HFF-Myc (cell line): ENCODE results near the gene LYSET.

Experiments used
- DNase-seq: peaks from one replicate; pipeline ENCODE4 v3.0.0-alpha.2; 2011; ENCODE audit warnings: low read depth; ENCODE audit errors: extremely low read depth
- H3K4me3 ChIP-seq: replicated peaks from 2 replicates; pipeline ENCODE4 v1.5.1; 2011; ENCODE audit warnings: low read depth, mild to moderate bottlenecking, control low read depth, low read length
- CTCF ChIP-seq: IDR thresholded peaks from 2 replicates; pipeline ENCODE4 v1.5.1; 2012; ENCODE audit warnings: mild to moderate bottlenecking, low read depth, low read length, control low read depth; ENCODE audit errors: missing control alignments

The LYSET gene

GRCh38 chr14:93212432-93212831, 27.3 kb downstream of the LYSET start:
- no peak for DNase-seq
- H3K4me3 ChIP-seq: no peak overlapping the region
- no peak for TF ChIP-seq CTCF

DNA sequence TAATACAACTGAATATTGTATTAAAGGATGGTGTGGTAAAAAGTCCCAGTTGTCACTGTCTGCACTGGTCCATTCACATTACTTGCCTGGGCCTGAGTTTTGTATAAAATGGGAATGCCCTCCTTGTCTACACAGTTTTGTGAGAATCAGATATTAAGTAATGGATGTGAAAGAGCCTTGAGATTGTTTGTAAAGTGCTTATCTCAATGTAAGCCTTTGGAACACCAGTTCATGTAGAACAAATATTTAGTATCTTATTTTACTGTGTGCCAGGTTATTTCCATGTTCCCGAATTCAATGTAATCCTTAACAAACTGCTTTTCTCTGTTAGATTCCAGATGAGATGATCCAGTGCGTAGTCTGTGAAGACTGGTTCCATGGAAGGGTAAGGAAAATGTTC, 29.5 kb downstream of the LYSET start:
- TF ChIP-seq CTCF: no peak
- DNase-seq: no peak
- no peak overlapping the region for H3K4me3 ChIP-seq

- no peak overlapping the region for H3K4me3 ChIP-seq
- no peak for DNase-seq
- peak; percentile 71 for TF ChIP-seq CTCF
These were observed 34.1 kb downstream of the LYSET start for GRCh38 chr14:93219103-93219726.

DNA sequence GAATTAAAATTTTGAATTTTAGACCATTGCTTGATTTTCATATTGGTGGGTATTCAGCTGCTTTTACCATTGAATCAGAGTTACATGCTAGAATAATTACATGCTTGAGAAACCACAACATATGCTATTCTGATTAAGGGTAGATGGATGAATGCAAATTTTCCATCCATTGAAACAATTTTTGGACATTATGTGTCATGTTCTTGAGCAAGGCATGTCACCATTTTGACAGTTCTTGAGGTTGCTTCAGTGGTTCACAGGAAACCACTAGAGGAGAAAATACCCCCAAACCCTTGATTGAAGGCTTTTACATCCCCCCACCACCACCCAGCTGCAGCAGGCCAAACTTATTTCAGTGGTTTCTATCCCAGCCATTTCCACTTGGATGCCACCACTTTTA, 35.4 kb downstream of the LYSET start:
- H3K4me3 ChIP-seq: no peak overlapping the region
- DNase-seq: no peak
- no peak for TF ChIP-seq CTCF

DNA sequence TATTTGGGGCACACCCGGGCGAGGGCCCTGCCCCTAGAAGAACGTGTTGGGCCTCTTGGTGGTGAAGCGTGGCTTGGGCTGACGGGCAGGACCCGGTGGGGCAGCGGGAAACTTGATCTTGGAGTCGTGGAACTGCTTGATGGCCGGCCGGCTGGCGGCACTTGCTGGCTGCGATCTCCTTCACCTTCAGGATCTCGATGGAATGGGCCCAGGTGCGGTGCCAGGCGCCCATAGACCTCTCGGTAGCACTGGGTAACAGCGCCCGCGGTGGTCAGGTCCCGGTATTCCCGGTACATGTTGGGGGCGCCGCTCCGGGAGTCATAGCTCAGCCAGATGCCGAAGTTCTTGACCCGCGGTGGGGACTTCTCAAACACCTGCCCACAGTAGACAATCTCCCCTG, 38.4 kb downstream of the LYSET start:
- H3K4me3 ChIP-seq: no peak overlapping the region
- TF ChIP-seq CTCF: no peak
- DNase-seq: no peak

DNA sequence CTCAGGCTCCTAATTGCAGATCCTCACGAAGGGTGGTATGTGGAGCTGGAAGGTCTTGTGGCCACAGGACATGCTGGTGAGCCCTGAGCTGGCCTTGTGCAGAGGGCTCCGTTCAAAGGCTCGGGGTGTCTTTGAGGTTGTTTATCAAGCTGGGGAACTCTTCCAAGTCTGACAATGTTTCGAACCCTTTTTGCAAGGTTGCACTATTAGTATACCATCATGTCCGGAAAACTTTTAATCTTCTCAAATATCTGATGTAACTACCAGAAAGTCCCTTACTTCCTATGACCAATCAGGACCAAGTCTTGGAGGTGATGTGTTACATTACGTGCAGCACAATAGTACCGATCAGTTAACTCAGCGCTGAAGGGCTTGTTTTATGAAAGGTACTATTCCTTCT, 43.4 kb downstream of the LYSET start:
- H3K4me3 ChIP-seq: no peak overlapping the region
- TF ChIP-seq CTCF: no peak
- no peak for DNase-seq

DNA sequence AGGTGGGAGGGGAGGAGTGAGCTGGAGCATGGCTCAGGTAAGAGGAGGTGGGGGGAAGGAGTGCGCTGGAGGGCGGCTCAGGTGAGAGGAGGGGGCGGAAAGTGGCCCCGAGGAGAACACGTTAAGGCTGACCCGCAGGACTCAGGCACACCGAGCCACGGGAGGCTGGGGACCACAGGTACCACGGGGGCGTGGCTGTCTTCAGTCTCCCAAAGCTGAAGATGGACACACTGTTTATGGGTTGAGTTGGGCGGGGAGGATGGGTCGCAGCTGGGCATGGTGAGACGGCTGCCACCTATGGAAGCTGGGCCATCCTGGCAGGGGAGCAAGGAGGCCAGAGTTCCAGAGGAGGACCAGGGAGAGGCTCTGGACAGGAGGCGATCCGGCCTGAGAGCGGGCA, 45.4 kb downstream of the LYSET start:
- no peak for DNase-seq
- no peak for TF ChIP-seq CTCF
- H3K4me3 ChIP-seq: no peak overlapping the region
